ENCODE data around the gene RBM12. TPM values are rescaled to one million over a fixed set of nuclear protein-coding genes. Genes with fewer than 3 reads are reported as not detected.

RBM12 gene
- total RNA-seq, 2 donors from 2014 or later = 44.6 to 62.7 TPM

DNA sequence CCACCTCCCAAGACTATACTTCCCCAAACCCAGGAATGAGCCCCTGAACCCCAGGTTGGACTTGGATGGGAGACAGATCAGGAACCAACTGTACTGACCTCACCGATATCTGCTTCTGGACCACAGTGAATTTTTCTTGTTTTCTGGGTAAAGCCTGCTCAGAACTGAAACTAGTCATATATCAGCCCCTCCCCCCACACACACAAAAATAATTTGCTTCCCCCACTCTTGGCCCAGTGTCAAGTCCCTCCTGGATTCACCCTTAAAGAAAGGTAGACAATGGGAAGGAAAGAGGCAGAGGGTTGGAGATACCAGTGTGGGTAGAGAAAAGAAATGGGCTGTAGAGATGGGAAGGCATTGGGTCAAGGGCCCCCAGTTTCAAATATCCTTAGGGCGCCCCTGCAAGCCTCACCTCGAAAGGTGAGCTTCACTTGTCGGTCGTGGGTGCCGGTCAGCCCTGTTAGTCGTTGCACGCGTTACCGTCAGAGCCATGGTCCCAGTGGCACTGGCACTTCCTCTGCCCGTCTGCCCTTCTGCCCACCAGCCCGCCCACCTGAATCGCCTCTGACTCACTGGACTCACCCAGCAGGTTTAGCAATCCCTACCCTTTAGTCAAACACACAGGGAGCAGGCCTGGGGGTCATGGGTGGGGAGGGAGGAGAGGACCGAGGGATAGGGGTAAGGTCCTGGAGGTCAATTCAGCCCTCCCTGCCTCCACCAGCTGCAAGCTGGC, 57.5 kb downstream of the RBM12 start:
- intact Hi-C loops (cut with DNase I) = no loop called here
- no peak for DNase-seq
- no peak for ATAC-seq

- ATAC-seq = no peak
- intact Hi-C loops (cut with DNase I) = no loop called here
- DNase-seq = no peak
These were observed 58.6 kb downstream of the RBM12 start for GRCh38 chr20:35606127-35606526.

- DNase-seq (no peak), ATAC-seq (no peak)
- intact Hi-C loops (cut with DNase I) = no loop called here
These were observed 60.3 kb downstream of the RBM12 start for GRCh38 chr20:35604449-35604747.

- intact Hi-C loops (cut with DNase I) = no loop called here
- ATAC-seq = no peak
- no peak for DNase-seq
These were observed 60.8 kb downstream of the RBM12 start for GRCh38 chr20:35603695-35604448.

DNA sequence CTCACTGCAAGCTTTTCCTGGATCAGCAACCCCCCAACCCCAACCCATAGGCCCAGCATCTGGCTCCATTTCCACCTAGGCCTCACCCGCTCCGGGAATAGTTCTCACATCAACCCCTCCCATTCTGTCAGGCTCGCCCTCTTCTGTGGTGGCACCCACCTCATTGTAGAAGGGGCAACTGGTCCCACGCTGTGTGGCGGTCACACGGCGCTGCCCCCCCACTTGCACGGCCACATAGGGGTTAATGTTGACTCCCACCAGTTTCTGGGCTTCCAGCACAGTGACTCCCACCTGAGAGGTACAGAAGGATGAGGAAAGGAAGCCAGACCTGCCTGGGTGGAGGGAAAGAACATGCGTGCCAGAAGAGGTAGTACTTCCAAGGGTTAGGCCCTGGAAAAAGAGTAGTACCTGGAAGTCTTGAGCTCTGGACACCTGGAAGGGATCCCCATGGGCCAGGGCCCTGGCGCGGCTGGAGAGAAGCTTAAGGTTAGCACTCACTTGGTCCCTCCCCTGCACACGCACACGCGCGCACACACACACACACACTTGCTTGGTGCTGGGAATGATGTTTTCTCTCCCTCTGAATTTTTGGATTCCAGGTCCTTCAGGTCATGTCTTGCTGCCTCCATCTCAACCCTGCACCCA, 61.7 kb downstream of the RBM12 start:
- ATAC-seq (no peak), DNase-seq (no peak)
- intact Hi-C loops (cut with DNase I) = no loop called here

DNA sequence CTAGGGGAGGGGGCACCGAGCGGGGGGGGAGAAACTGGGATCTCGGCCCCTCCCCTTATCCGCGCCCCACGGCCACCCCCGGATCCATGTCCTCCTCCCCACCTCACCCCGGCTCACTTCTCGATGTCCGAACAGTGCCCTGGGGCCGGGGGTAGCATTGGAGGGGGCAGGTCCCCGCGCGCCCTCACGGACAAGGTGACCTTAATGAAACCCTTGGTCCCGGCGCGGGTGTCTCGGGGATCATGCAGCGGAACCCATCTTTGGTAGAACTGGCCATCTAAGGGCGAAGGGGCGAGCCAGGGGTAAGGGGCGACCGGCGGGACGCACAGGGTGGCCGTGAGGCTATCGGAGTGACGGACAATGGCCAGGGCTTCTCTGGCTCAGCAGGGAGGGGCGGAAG, 62.7 kb downstream of the RBM12 start:
- no peak for DNase-seq
- intact Hi-C loops (cut with DNase I) = no loop called here
- ATAC-seq = peak in 1 of 2 donors; percentile 10

GRCh38 chr20:35600993-35601973, 63.4 kb downstream of the RBM12 start:
- ATAC-seq = peak; percentile 88
- DNase-seq = peak; percentile 83
- intact Hi-C loops (cut with DNase I) = no loop called here

DNA sequence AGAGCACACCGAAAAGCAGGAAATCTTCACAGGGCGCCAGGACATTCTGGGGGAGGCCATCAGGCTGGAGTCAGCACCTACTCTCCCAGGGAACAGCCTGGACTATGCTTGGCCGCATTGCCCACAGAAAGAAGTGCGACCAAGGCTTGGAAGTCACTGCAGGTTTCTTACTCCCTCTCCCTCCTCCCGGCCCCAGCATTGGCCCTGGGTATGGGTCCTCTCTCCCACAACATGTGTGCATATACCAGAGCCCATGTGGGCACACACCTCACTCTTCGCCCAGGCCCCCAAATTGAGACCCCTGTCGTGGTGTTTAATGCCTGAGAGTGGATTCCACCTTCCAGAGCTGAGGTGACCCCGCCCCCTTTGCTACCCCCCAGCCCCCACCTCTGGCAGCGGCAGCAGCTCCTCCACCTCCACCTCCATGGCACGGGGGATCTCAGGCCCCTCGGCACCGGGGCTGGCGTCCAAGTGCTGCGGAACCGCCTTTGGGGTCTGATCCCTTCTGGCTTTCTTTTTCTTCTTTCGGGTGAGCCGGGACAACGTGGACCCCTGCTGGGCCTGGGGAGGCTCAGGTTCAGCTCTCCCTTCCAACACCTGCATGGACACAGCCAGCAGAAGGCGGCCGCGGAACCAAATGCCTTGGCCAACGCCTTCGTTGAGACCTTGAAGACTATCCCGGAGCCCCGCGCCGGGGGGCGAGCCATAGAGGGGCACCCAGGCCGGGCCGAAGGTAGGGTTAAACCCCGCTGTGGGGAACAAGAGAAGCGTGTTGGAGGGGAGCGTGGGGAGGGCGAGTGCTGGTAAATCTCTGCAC, 64.3 kb downstream of the RBM12 start:
- intact Hi-C loops (cut with DNase I) = no loop called here
- DNase-seq = no peak
- ATAC-seq = no peak

GRCh38 chr20:35599776-35600120, 65.0 kb downstream of the RBM12 start:
- intact Hi-C loops (cut with DNase I) = no loop called here
- ATAC-seq (no peak), DNase-seq (no peak)

Other genes starting within 250 kb of the RBM12 start
- 1 to 10 TPM in 1 of 2 donors, under 1 TPM in 1; 0.56 to 1.3 TPM for gene GDF5, start 226.7 kb downstream of the RBM12 start, total RNA-seq
- gene CEP250, start 209.3 kb downstream of the RBM12 start, total RNA-seq = 10 to 100 TPM; 11.1 to 17.3 TPM
- gene C20orf173, start 135.2 kb downstream of the RBM12 start, total RNA-seq = not detected
- 100 to 1,000 TPM; 119 to 120 TPM for gene ERGIC3, start 122.8 kb downstream of the RBM12 start, total RNA-seq
- 1 to 10 TPM; 2.5 to 6.0 TPM for gene SPAG4, start 49.1 kb downstream of the RBM12 start, total RNA-seq
- gene CPNE1, start within 50 bp of the RBM12 start, total RNA-seq = 10 to 100 TPM; 69.1 to 84.1 TPM
- 10 to 100 TPM; 33.6 to 36.8 TPM for gene NFS1, start 34.5 kb upstream of the RBM12 start, total RNA-seq
- gene ROMO1, start 34.5 kb upstream of the RBM12 start, total RNA-seq = 100 to 1,000 TPM; 172 to 184 TPM
- 100 to 1,000 TPM; 143 to 172 TPM for gene RBM39, start 77.4 kb upstream of the RBM12 start, total RNA-seq
- gene PHF20, start 107.1 kb upstream of the RBM12 start, total RNA-seq = 10 to 100 TPM; 45.5 to 50.5 TPM

Measured in left cardiac atrium (tissue), 4 donors.